Activated T-cell treated with anti-CD3 and anti-CD28 coated beads for 48 hours (primary cell): ENCODE results near the gene ADCK2.
"Not testable (repeated sequence)": the region's sequence is repeated elsewhere in the genome, so short reads cannot be mapped to it uniquely, and the experiment has no call there.

Experiments used
- DNase-seq: peaks from one replicate; pipeline ENCODE4 v3.0.0-alpha.2; 2020; ENCODE audit warnings: low read depth

ADCK2 gene

GRCh38 chr7:140673774-140674155 lies 1.0 kb downstream of the ADCK2 start:
- DNase-seq: no peak

- no peak for DNase-seq
These were observed 1.6 kb downstream of the ADCK2 start for GRCh38 chr7:140674356-140674800.

DNA sequence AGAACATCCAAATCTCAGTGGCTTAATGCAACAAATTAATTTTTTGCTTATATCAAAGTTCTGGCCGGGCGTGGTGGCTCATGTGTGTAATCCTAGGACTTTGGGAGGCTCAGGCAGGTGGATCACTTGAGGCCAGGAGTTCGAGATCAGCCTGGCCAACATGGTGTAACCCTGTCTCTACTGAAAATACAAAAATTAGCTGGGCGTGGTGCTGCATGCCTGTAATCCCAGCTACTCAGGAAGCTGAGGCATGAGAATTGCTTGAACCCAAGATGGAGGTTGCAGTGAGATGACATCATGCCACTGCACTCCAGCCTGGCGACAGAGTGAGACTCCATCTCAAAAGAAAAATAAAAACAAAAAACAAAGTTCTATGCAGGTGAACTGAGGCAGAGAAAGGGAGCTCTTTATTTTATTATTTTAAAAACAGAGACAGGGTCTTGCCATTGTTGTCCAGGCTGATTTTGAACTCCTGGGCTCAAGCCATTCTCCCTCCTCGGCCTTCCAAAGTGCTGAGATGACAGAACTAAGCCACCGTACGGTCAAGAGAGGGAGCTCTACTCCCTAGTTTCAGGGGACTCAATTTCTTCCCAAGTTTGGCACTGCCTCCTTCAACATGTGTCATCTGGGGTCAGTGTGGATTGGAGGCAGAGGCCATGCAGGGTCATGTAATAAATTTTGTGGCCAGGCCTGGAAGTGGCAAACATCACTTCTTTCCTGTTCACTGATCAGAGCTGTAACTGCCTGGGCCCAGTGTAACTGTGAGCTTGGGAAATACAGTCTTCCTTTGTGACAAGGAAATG lies 2.4 kb downstream of the ADCK2 start:
- no peak for DNase-seq

- DNase-seq: no peak
These were observed 3.0 kb downstream of the ADCK2 start for GRCh38 chr7:140675726-140676125.

- DNase-seq: no peak
These were observed 3.6 kb downstream of the ADCK2 start for GRCh38 chr7:140676306-140676705.

DNA sequence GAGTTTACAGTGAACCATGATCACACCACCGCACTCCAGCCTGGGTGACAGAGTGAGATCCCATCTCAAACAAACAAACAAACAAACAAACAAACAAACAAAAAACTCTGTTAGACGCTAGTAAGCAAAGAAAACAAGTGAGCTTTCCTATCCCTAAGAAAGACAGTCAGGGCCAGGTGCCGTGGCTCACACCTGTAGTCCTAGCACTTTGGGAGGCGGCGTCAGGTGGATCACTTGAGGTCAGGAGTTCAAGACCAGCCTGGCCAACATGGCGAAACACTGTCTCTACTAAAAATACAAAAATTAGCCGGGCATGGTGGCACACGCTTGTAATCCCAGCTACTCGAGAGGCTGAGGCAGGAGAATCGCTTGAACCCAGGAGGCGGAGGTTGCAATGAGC lies 4.2 kb downstream of the ADCK2 start:
- DNase-seq: not testable (repeated sequence)

DNA sequence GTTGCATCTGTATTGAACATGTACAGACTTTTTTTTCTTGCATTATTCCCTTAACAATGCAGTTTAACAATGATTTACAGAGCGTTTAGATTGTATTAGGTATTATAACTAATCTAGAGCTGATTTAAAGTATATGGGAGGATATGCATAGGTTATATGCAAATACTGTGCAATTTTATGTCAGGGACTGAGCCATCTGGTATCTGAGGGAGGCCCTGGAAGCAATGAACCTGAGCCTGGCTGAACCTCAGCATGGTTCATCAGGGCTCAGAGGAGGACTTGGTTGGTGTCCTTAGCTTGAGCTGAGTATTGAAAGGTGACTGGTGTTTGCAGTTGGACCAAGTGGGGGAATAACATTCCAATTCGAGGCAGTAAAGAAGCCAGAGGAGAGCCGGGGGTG lies 4.8 kb downstream of the ADCK2 start:
- DNase-seq: no peak

DNA sequence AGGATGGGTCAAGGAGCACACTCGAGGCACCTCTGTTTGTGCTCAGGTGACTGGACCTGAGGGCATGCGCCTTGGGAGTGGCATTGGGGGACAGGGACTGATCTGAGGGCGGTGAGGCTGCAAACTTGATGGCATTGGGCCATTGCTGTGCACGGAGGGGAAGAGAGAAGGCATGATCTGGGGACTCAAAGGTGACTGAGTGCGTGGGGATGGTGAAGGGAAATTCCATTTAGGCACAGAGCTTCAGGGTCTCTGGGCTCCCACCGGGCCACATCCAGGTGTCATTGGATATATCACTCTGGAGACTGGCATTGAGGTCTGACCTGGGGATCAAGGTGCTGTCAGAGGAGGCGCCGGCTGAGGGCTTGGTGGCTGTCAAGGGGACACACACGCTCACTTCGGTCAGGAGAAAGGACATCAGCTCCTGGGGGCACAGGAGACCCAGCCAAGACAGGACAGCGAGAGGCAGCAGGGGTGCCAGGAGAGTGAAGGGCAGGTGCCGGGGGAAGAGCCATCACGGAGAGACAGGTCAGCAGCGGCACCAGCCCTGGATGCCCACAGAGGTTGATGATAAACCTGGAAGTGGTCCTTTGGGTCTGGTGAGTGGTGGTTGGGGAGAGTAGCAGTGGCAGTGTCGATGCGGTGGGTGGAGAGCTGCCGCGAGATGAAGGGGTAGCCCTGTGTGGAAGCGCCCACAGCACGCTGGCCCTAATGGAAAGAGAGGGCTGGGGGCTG lies 5.5 kb downstream of the ADCK2 start:
- DNase-seq: no peak

- DNase-seq: no peak
These were observed 6.0 kb downstream of the ADCK2 start for GRCh38 chr7:140678816-140679130.

DNA sequence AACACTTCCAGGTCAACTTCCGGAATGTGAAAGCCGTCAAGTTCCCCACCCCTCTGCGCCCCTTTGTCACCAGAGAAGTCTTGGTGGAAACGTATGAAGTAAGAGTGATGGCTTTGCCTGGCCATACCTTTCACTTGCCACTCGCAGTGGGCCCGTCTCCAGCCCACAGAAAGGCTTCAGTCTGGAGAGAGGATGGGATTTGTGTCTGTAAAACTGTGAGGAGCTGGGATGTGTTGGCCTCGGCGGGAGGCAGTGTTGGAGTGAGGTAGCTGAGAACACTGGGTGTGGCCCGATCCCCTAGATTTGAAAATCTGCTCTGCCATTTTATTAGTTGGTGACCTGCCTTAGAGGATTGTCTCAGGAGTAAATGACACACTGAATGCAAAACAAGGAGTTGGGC lies 6.4 kb downstream of the ADCK2 start:
- DNase-seq: no peak

DNA sequence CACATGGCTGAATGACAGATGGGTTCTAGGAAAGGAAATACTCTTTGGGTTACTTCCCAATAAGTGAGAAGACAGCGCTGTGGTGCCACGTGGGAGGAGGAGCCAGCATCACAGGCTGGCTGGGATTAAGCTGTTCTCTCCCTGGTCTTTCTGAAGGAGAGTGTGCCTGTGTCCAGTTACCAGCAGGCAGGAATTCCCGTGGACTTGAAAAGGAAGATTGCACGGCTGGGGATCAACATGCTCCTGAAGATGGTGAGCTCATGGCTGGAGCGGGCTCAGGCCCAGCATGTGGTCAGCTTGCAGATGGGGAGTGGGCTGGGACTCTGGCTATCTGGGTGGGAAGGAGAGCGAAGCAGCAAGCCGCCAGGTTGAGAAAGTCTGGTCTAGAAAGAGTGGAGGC lies 8.1 kb downstream of the ADCK2 start:
- DNase-seq: no peak

GRCh38 chr7:140681766-140682165 lies 9.0 kb downstream of the ADCK2 start:
- no peak for DNase-seq

DNA sequence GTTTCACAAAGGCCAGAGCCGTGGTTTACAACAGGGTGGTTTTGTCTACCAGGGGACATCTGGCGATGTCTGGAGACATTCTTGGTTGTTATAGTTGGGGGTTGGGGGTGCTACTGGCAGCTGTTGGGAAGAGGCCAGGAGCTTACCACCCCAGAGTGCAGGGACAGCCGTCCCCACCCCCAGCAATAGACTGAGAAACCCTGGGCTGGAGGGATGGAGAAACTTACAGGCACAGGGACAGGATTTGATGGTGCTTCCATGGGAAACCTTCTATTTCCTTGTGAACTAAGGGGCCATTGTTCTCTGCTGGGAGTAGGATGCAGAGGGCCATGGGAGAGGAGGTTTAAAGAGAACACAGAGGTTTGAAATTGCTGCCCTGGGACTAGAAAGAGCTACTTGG lies 10.9 kb downstream of the ADCK2 start:
- no peak for DNase-seq

DNA sequence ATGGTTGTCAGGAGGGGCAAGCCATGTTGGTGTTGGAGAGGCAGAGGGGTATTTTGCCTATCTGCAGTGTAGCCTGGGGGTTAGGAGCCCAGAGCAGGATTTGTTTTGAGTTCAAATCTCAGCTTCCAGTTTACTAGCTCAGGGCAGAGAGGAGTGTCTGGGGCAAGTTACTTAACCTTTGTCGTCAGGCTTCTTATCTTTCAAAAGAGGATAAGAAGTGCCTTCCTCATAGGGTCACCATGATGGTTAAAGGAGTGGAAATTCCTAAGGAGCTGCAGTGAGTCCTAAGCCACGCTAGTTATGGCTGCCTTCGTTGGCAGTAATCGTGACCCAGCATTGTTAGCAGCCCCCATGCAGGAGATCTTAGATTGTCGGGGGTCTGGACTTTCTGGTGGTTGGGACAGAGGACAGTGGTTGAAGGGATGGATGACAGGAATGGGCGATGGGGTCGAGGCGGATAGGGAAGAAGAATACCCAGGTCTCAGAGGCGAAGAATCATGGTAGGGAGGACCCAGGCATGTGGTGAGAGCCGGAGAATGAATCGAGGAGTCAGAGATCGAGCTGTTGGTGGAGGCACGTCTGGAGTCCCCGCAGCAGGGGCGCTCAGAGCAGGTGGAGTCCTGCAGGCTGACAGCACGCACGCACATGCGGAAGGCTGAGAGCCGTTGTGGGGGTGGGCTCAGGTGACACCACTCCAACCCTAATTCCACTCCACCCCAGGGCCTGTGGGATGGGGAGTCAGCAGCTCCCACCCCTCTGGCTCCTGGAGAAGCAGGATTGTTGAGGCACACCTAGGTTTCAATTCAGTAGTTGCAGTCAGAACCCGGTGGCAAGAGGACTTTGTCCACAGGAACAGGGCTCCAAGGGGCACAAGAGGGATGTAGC lies 11.6 kb downstream of the ADCK2 start:
- DNase-seq: no peak

- no peak for DNase-seq
These were observed 12.8 kb downstream of the ADCK2 start for GRCh38 chr7:140685407-140686087.

DNA sequence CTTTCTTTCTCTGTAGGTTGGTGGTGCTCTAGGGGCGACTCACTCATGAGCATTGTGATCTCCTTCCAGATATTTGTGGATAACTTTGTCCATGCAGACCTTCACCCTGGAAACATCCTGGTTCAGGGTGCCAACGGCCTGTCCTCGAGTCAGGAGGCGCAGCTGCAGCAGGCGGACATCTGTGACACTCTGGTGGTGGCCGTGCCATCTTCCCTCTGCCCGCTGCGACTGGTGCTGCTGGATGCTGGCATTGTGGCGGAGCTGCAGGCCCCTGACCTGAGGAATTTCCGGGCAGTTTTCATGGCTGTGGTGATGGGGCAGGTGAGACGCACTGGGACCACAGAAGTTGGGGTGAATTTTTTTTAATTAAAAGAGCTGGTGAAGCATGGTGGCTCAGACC lies 14.2 kb downstream of the ADCK2 start:
- no peak for DNase-seq

GRCh38 chr7:140688341-140688740 lies 15.6 kb downstream of the ADCK2 start:
- no peak for DNase-seq

DNA sequence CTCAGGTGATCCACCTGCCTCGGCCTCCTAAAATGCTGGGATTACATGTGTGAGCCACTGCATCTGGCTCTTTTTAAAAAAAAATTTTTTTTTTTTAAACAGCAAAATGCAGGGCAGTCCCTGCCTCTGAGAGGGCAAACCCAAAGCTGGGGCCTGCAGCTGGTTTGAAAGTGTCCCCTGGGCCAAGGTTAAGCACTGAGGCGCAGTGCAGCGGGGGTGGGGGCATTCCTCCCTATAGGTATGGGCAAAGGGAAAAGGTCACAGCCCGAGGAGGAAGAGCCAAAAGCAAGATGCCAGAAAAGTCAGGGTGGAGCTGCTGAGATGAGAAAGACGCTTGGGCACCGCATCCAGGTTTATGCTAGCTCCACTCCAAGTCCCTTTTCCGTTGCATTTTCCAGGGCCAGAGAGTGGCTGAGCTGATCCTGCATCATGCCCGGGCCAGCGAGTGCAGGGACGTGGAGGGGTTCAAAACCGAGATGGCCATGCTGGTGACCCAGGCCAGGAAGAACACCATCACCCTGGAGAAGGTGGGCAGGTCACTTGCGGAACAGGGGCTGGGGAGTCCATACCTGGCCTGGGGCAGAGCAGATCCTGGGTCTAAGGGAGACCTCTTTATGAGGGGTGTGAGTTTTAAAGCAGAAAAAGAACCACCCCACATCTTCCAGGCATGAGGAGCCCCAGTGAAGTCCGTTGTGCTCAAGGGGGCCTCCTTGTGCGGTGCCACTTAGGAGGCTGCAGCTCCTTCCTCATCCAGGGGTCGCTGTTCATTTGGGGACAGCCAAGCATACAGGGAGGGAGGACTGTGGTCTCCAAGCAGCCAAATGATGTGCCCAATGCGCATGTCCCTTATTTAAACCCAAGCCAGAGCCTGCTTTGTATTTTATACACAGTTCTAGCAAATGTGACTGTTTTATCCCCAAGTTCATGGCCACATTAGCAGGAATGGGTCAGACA lies 16.7 kb downstream of the ADCK2 start:
- no peak for DNase-seq

DNA sequence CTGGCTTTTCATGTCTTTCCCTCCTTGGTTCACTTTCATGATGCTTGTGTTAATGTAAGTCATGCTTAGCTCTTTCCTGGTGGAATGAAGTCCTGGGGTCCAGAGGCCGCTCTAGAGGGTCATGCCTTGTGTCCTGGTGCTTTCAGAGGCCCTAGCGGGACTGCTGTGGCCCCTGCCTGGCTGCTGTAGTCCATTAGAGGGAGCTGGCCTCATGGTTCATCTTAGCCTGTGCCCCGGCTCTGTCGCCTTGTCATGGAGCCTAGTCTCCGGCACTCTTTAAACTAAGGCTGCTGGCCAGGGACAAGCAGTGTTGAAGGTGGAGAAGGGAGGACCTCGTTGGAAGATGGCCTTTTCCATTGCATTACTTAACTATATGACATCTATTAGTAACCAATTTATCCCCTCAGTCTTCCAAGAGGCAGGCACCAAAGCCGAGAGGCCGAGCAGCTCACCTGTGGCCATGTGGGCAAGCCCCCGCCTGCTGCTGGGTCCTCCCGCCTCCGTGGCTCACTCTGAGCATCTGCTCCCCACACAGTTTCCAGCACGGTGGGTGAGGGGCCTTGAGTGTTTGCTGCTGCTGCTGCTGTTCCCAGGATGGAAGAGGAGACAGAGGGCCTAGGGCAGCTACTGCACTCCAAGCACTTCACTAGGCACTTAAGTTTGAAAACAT lies 18.8 kb downstream of the ADCK2 start:
- DNase-seq: no peak

DNA sequence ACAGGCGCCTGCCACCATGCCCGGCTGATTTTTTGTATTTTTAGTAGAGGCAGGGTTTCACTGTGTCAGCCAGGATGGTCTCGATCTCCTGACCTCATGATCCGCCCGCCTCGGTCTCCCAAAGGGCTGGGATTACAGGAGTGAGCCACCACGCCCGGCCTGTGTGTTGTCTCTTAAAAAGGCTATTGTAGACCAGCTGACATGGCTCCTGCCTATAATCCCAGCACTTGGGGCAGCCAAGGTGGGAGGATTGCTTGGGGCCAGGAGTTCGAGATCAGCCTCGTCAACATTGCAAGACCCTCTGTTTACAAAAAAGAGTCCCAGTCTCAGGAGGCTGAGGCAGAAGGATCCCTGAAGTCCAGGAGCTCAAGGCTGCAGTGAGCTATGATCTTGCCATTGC lies 21.1 kb downstream of the ADCK2 start:
- DNase-seq: not testable (repeated sequence)
